ENCODE results near the gene TP73. TPM values are rescaled to one million over a fixed set of nuclear protein-coding genes. Genes with fewer than 3 reads are reported as not detected.
"Not testable (repeated sequence)": the region's sequence is repeated elsewhere in the genome, so short reads cannot be mapped to it uniquely, and the experiment has no call there.

Gene TP73
- total RNA-seq, 2 experiments from 2014 or later, result 0.62 to 1.1 TPM

- peaks cover 1% of the 10 kb centered on the region for H3K4me1 Mint-ChIP-seq
- POLR2A ChIA-PET, result no interaction called here
- H3K9me3 Mint-ChIP-seq, result no peaks in the 10 kb centered on the region
- H3K4me3 Mint-ChIP-seq, result no peak overlapping the region
- no peak overlapping the region for H3K27ac Mint-ChIP-seq
- DNase-seq, result peak; percentile 65
- H3K36me3 Mint-ChIP-seq, result no peaks in the 10 kb centered on the region
- ATAC-seq (ENCODE audit: low read depth), result no peak
- H3K27me3 Mint-ChIP-seq, result no peaks in the 10 kb centered on the region
Observed at GRCh38 chr1:3717715-3718601, 65.6 kb downstream of the TP73 start.

GRCh38 chr1:3718764-3719163, 66.4 kb downstream of the TP73 start:
- Mint-ChIP-seq H3K9me3 (no peaks in the 10 kb centered on the region), H3K36me3 (no peaks in the 10 kb centered on the region), H3K4me1 (peaks cover 1% of the 10 kb centered on the region), H3K27me3 (no peaks in the 10 kb centered on the region), H3K27ac (no peak overlapping the region), H3K4me3 (no peak overlapping the region)
- ATAC-seq (ENCODE audit: low read depth), result no peak
- POLR2A ChIA-PET, result no interaction called here
- DNase-seq, result no peak

GRCh38 chr1:3721955-3722465, 69.7 kb downstream of the TP73 start:
- Mint-ChIP-seq H3K27me3 (no peaks in the 10 kb centered on the region), H3K9me3 (no peaks in the 10 kb centered on the region), H3K4me3 (no peak overlapping the region), H3K36me3 (no peaks in the 10 kb centered on the region), H3K4me1 (peaks cover 3% of the 10 kb centered on the region), H3K27ac (no peak overlapping the region)
- ATAC-seq (ENCODE audit: low read depth) (no peak), DNase-seq (no peak)
- POLR2A ChIA-PET, result interaction anchor here (0.5 kb wide), 1 partner anchor 12 kb away, joined by 4 read pairs; no protein-coding TSS in a partner anchor

- POLR2A ChIA-PET, result no interaction called here
Observed at GRCh38 chr1:3722846-3723245, 70.5 kb downstream of the TP73 start.

GRCh38 chr1:3724416-3725030, 72.2 kb downstream of the TP73 start:
- DNase-seq, result peak; percentile 80
- H3K4me1 Mint-ChIP-seq, H3K27me3 Mint-ChIP-seq, H3K36me3 Mint-ChIP-seq, POLR2A ChIA-PET, H3K9me3 Mint-ChIP-seq, H3K27ac Mint-ChIP-seq, H3K4me3 Mint-ChIP-seq: not testable (repeated sequence)
- ATAC-seq (ENCODE audit: low read depth), result peak; percentile 48

More at GRCh38 chr1:3722846-3723245, 70.5 kb downstream of the TP73 start:
- Mint-ChIP-seq H3K27me3 (no peaks in the 10 kb centered on the region), H3K9me3 (no peaks in the 10 kb centered on the region), H3K4me3 (no peak overlapping the region), H3K27ac (no peak overlapping the region), H3K4me1 (peaks cover 3% of the 10 kb centered on the region), H3K36me3 (no peaks in the 10 kb centered on the region)
- ATAC-seq (ENCODE audit: low read depth) (no peak), DNase-seq (no peak)

- Mint-ChIP-seq H3K4me1 (peaks cover 3% of the 10 kb centered on the region), H3K27me3 (no peaks in the 10 kb centered on the region), H3K36me3 (no peaks in the 10 kb centered on the region), H3K4me3 (no peak overlapping the region), H3K9me3 (no peaks in the 10 kb centered on the region), H3K27ac (no peak overlapping the region)
- POLR2A ChIA-PET, result no interaction called here
- DNase-seq (no peak), ATAC-seq (ENCODE audit: low read depth) (no peak)
Observed at GRCh38 chr1:3725366-3725765, 73.0 kb downstream of the TP73 start.

GRCh38 chr1:3727042-3727824, 74.9 kb downstream of the TP73 start:
- Mint-ChIP-seq H3K4me1 (peaks cover 2% of the 10 kb centered on the region), H3K27ac (no peak overlapping the region), H3K4me3 (no peak overlapping the region), H3K9me3 (no peaks in the 10 kb centered on the region), H3K27me3 (no peaks in the 10 kb centered on the region), H3K36me3 (no peaks in the 10 kb centered on the region)
- DNase-seq (no peak), ATAC-seq (ENCODE audit: low read depth) (no peak)
- POLR2A ChIA-PET, result no interaction called here

- ATAC-seq (ENCODE audit: low read depth), result no peak
- DNase-seq, result no peak
- H3K36me3 Mint-ChIP-seq, result no peaks in the 10 kb centered on the region
- H3K27ac Mint-ChIP-seq, result no peak overlapping the region
- no peaks in the 10 kb centered on the region for H3K27me3 Mint-ChIP-seq
- H3K4me1 Mint-ChIP-seq, result peaks cover 2% of the 10 kb centered on the region
- no peak overlapping the region for H3K4me3 Mint-ChIP-seq
- H3K9me3 Mint-ChIP-seq, result no peaks in the 10 kb centered on the region
- POLR2A ChIA-PET, result interaction anchor here (0.7 kb wide), 1 partner anchor 183 kb away, joined by 3 read pairs; no protein-coding TSS in a partner anchor
Observed at GRCh38 chr1:3727825-3728776, 75.8 kb downstream of the TP73 start.

GRCh38 chr1:3729594-3730542, 77.6 kb downstream of the TP73 start:
- no peaks in the 10 kb centered on the region for H3K4me1 Mint-ChIP-seq
- H3K9me3 Mint-ChIP-seq, result no peaks in the 10 kb centered on the region
- no peaks in the 10 kb centered on the region for H3K36me3 Mint-ChIP-seq
- POLR2A ChIA-PET, result no interaction called here
- ATAC-seq (ENCODE audit: low read depth) (no peak), DNase-seq (no peak)
- H3K27ac Mint-ChIP-seq, result no peak overlapping the region
- no peaks in the 10 kb centered on the region for H3K27me3 Mint-ChIP-seq
- no peak overlapping the region for H3K4me3 Mint-ChIP-seq

GRCh38 chr1:3730543-3731247, 78.4 kb downstream of the TP73 start:
- H3K4me3 Mint-ChIP-seq, result no peak overlapping the region
- DNase-seq, result no peak
- POLR2A ChIA-PET, result no interaction called here
- no peak overlapping the region for H3K27ac Mint-ChIP-seq
- H3K27me3 Mint-ChIP-seq, result no peaks in the 10 kb centered on the region
- no peaks in the 10 kb centered on the region for H3K4me1 Mint-ChIP-seq
- no peak for ATAC-seq (ENCODE audit: low read depth)
- no peaks in the 10 kb centered on the region for H3K36me3 Mint-ChIP-seq
- H3K9me3 Mint-ChIP-seq, result no peaks in the 10 kb centered on the region

GRCh38 chr1:3731583-3732433, 79.5 kb downstream of the TP73 start:
- Mint-ChIP-seq H3K36me3 (no peaks in the 10 kb centered on the region), H3K27ac (no peak overlapping the region), H3K9me3 (no peaks in the 10 kb centered on the region), H3K4me1 (no peaks in the 10 kb centered on the region), H3K4me3 (no peak overlapping the region), H3K27me3 (no peaks in the 10 kb centered on the region)
- POLR2A ChIA-PET, result no interaction called here
- ATAC-seq (ENCODE audit: low read depth) (no peak), DNase-seq (no peak)
